HL-60 (cell line): Measurements from ENCODE around the gene BRMS1.

ENCODE experiments used
- DNase-seq, 2 experiments: peaks; one replicate each; pipeline ENCODE4 v3.0.0-alpha.2; 2010 to 2020; ENCODE audit warnings: low read depth in 1 of 2, low spot score in 1 of 2
- H3K27ac ChIP-seq: fragments of 250-450 bp; sonication (Bioruptor Pico); replicated peaks from 2 replicates; pipeline ENCODE4 v1.5.1; 2020; ENCODE audit warnings: mild to moderate bottlenecking, moderate library complexity
- H3K27me3 ChIP-seq: fragments of 250-450 bp; sonication (Bioruptor Pico); 2 replicates; pipeline ENCODE4 v1.5.1; 2021; ENCODE audit warnings: mild to moderate bottlenecking, moderate library complexity; ENCODE audit not compliant: insufficient read depth, poor library complexity, severe bottlenecking
- H3K4me3 ChIP-seq: replicated peaks from 2 replicates; pipeline ENCODE4 v1.5.1; 2011; ENCODE audit warnings: mild to moderate bottlenecking, control low read depth, low read length; ENCODE audit not compliant: insufficient read depth
- GABPA ChIP-seq: IDR thresholded peaks from 2 replicates; pipeline ENCODE4 v1.6.1; 2012; ENCODE audit warnings: low read depth
- POLR2AphosphoS5 ChIP-seq: IDR thresholded peaks from 2 replicates; pipeline ENCODE4 v1.6.1; 2012; ENCODE audit warnings: low read depth
- SPI1 ChIP-seq: IDR thresholded peaks from 2 replicates; pipeline ENCODE4 v1.6.1; 2012; ENCODE audit warnings: low read depth, mild to moderate bottlenecking, borderline replicate concordance
- TF ChIP-seq, protein P1 (sequence below): IDR thresholded peaks from one replicate; pipeline ENCODE4 v1.5.1; 2011; ENCODE audit warnings: low read length, control low read depth, inconsistent platforms; ENCODE audit not compliant: insufficient read depth
- TF ChIP-seq, protein P2 (sequence below): IDR thresholded peaks from 2 replicates; pipeline ENCODE4 v1.6.1; 2012; ENCODE audit warnings: low read depth; ENCODE audit not compliant: insufficient replicate concordance

Gene BRMS1

DNA sequence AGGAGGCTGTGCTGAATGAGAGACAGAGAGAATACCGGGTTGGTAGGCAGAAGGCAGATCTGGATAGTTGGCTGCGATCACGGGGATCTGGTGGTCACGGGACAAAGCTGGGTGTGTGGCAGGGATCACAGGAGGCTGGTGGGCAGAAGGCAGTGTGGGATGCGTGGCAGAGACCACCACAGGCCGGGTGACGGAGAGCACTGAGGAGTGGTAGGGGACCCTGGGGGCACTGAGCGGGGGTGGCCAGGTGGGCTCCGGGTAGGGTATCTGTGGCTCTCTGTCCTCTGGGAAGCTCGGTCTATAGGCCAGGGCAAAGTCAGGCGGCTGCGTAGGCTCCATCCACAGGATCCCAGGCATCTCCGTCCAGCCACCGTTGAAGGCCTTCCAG, 29.4 kb downstream of the BRMS1 start:
- no peak for DNase-seq
- no peak for TF ChIP-seq SPI1
- TF ChIP-seq GABPA, result no peak
- TF ChIP-seq, protein P1, sequence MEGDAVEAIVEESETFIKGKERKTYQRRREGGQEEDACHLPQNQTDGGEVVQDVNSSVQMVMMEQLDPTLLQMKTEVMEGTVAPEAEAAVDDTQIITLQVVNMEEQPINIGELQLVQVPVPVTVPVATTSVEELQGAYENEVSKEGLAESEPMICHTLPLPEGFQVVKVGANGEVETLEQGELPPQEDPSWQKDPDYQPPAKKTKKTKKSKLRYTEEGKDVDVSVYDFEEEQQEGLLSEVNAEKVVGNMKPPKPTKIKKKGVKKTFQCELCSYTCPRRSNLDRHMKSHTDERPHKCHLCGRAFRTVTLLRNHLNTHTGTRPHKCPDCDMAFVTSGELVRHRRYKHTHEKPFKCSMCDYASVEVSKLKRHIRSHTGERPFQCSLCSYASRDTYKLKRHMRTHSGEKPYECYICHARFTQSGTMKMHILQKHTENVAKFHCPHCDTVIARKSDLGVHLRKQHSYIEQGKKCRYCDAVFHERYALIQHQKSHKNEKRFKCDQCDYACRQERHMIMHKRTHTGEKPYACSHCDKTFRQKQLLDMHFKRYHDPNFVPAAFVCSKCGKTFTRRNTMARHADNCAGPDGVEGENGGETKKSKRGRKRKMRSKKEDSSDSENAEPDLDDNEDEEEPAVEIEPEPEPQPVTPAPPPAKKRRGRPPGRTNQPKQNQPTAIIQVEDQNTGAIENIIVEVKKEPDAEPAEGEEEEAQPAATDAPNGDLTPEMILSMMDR, result no peak
- TF ChIP-seq, protein P2, sequence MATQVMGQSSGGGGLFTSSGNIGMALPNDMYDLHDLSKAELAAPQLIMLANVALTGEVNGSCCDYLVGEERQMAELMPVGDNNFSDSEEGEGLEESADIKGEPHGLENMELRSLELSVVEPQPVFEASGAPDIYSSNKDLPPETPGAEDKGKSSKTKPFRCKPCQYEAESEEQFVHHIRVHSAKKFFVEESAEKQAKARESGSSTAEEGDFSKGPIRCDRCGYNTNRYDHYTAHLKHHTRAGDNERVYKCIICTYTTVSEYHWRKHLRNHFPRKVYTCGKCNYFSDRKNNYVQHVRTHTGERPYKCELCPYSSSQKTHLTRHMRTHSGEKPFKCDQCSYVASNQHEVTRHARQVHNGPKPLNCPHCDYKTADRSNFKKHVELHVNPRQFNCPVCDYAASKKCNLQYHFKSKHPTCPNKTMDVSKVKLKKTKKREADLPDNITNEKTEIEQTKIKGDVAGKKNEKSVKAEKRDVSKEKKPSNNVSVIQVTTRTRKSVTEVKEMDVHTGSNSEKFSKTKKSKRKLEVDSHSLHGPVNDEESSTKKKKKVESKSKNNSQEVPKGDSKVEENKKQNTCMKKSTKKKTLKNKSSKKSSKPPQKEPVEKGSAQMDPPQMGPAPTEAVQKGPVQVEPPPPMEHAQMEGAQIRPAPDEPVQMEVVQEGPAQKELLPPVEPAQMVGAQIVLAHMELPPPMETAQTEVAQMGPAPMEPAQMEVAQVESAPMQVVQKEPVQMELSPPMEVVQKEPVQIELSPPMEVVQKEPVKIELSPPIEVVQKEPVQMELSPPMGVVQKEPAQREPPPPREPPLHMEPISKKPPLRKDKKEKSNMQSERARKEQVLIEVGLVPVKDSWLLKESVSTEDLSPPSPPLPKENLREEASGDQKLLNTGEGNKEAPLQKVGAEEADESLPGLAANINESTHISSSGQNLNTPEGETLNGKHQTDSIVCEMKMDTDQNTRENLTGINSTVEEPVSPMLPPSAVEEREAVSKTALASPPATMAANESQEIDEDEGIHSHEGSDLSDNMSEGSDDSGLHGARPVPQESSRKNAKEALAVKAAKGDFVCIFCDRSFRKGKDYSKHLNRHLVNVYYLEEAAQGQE, result no peak
- TF ChIP-seq POLR2AphosphoS5, result no peak
- Histone ChIP-seq H3K4me3 (no peak overlapping the region), H3K27ac (no peak overlapping the region), H3K27me3 (no peaks in the 10 kb centered on the region)

DNA sequence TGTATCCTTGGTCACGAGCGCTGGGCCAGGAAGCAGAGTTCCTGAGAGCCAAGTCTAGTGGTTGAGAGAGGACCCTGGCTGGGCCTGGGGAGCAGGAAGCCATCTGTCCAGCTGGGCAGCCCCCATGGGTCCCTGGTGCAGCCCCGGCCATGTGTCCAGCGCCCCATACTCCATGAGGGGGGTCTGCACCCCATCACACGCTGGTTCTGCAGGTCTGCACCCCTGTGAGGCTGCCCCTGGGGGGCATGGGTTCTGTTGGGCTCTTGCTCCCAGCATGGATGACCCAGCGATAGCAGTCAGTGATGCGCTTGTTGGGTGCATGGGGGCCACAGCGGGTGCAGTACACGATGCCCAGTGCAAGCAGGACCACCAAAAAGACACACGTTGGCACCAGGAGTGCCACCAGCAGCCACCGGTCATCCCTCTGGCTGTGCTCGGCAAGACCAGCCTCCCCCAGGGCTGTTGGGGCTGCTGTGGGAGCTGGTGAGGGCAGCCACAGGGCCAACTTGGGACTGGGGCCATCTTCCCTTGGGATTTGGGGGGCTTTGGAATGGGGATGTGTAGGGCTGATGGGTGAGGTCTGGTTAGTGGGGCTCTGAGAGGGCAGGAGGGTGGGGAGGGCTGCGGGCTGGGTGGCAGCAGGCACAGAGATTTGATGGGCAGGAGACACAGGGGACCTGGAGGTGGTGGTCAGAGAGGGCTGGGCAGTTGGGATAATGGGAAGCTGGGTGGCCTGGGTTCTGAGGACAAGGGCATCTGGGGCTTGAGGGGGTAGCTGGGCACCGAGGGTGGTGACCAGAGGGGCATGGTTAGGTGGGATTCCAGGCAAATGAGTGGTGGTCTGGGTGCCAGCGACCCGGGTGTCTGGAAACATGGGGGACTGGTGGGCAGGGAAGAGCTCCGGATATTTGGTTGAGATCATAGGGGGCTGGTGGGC, 30.1 kb downstream of the BRMS1 start:
- no peak overlapping the region for H3K27ac ChIP-seq
- no peak for DNase-seq
- no peaks in the 10 kb centered on the region for H3K27me3 ChIP-seq
- H3K4me3 ChIP-seq, result no peak overlapping the region
- TF ChIP-seq, protein P1, result no peak
- TF ChIP-seq, protein P2, result no peak
- TF ChIP-seq POLR2AphosphoS5 (no peak), GABPA (no peak), SPI1 (no peak)

DNA sequence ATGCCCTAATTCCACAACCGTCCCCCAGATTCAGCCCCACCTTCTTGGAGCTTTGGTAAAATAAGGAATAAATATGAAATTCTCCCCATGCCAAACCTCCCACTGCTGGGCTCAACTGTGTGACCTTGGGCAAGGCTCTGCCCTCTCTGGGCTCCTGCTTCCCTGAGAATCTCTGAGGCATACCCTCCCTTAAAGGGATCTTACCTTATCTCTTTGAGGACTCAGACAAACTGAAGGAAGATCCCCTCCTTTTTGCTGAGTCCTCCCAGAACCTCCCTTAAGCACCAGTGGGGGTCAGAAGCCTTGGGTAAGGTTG, 30.8 kb downstream of the BRMS1 start:
- no peak for DNase-seq
- TF ChIP-seq, protein P2, result no peak
- TF ChIP-seq, protein P1, result no peak
- TF ChIP-seq SPI1 (no peak), GABPA (no peak), POLR2AphosphoS5 (no peak)
- Histone ChIP-seq H3K27me3 (no peaks in the 10 kb centered on the region), H3K4me3 (no peak overlapping the region), H3K27ac (no peak overlapping the region)
